H1 (cell line): Measurements from ENCODE around the gene SMIM31. TPM values are rescaled to one million over a fixed set of nuclear protein-coding genes. Genes with fewer than 3 reads are reported as not detected.

Experiments used
- ASH2L ChIP-seq: fragments of 200-600, 300-600 bp; sonication (generic); IDR thresholded peaks from one replicate; pipeline ENCODE4 v1.7.1; 2017; ENCODE audit warnings: low read length
- CHD7 ChIP-seq: fragments of 300-600 bp; sonication (generic); IDR thresholded peaks from 2 replicates; pipeline ENCODE4 v1.7.1; 2012; ENCODE audit warnings: low read length, moderate library complexity, mild to moderate bottlenecking, inconsistent platforms; ENCODE audit not compliant: insufficient replicate concordance
- RXRA ChIP-seq: IDR thresholded peaks from 2 replicates; pipeline ENCODE4 v1.6.1; 2011; ENCODE audit warnings: low read depth, mild to moderate bottlenecking, low read length, moderate library complexity; ENCODE audit not compliant: insufficient read depth
- polyA plus RNA-seq, 7 experiments: library from polyadenylated mRNA; depleted of rRNA in 3 of 7; stranded (reverse) in 5 of 7; unstranded in 2 of 7; fragments of >200 nt in 5 of 7; fragments of 200-250 nt in 2 of 7; gene quantifications; 1 replicate in 5 of 7; 2 replicates in 1 of 7; 4 replicates in 1 of 7; pipeline versions ENCODE4 v1.2.1 to v1.2.3, GENCODE V29; 2011 to 2013; ENCODE audit warnings: missing spikeins in 2 of 7, mixed read lengths in 2 of 7
- total RNA-seq: library from RNA; stranded (reverse); fragmentation: NEBNext Ultra II Directional; extraction: Animal tissue kit (Norgen Biotek cat#: 25700); gene quantifications from 2 replicates; pipeline ENCODE4 v1.2.1, GENCODE V29; 2021

Gene SMIM31
- total and polyA plus RNA-seq, 2 of the 8 experiments (the other 6 are each of a cell fraction or from before 2014, with no cell fraction given), result not detected

GRCh38 chr4:164821711-164822110 is 67.8 kb downstream of the SMIM31 start (continued):
- TF ChIP-seq CHD7, result peak; percentile 26
- TF ChIP-seq RXRA, result no peak
- TF ChIP-seq ASH2L, result no peak
- TF ChIP-seq, all 59 proteins: peak for 1
